Effector CD4-positive, alpha-beta T cell (primary cell): ENCODE results near the gene CXADR.
"Not testable (repeated sequence)": the region's sequence is repeated elsewhere in the genome, so short reads cannot be mapped to it uniquely, and the experiment has no call there.

Experiments
- DNase-seq: peaks from one replicate; pipeline ENCODE4 v3.0.0-alpha.2; 2020

CXADR gene

GRCh38 chr21:17502985-17503384 is 9.9 kb upstream of the CXADR start:
- not testable (repeated sequence) for DNase-seq

- no peak for DNase-seq
Observed at GRCh38 chr21:17506951-17507350, 5.9 kb upstream of the CXADR start.

DNA sequence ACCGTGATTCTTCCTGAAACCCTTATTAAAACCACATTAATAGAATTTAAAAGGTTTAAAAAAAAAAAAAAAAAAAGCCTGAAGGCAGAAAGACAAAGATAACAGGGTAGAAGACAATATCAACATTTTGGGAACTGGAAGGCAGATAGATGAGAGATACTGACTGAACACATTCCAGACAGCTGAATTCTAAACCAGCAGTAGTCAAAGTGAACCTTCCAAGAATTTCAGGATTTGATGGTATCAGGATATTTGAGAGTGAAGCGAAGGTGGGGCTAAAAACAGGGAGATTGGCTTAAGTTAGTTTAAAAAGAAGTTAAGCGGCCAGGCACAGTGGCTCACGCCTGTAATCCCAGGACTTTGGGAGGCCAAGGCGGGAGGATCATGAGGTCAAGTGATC is 5.3 kb upstream of the CXADR start:
- DNase-seq = no peak

DNA sequence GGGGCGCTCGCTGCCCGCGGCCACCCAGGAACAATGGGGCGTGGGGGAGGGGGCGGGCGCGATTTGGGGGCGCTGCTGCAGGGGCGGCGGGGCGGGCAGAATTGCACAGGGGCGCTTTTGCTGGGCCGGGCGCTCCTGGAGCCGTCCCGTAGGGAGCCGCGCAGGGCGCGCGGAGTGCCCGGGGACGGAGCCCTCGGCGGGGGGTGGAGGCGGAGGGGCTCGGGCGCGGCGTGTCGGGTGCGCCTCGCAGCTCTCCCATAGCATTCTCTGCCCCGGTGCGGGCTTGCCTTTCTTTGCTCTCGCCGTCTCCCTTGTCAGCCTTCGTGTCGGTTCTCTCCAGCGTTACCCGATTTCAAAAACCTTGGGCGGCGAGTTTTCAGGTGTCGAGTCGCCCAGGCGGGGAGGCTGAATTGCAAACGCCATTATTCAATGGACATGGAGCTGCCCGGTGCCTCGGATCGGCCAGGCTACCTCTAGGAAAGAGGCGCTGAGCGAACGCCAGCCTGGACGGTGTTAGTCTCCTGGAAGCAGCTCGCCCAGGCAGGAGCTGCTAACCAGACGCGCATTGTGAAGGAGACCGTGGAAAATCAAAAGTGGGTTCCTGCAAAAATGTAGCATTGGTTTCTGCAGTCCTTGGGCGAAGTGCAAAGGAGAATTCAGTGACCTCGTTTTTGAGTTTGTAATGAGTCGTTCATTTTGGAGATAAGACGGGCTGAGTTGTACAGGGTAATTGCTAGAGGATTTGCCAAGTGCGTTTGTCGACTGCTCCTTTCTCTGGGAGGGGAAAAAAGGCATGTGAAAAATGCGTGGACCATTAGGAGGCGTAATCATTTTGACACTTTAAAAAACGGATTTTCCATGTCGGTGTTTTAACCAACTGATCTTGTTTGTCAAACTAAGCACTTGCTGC is 626 bp downstream of the CXADR start:
- peak; percentile 4 for DNase-seq

GRCh38 chr21:17514124-17514845 is 1.4 kb downstream of the CXADR start:
- no peak for DNase-seq

DNA sequence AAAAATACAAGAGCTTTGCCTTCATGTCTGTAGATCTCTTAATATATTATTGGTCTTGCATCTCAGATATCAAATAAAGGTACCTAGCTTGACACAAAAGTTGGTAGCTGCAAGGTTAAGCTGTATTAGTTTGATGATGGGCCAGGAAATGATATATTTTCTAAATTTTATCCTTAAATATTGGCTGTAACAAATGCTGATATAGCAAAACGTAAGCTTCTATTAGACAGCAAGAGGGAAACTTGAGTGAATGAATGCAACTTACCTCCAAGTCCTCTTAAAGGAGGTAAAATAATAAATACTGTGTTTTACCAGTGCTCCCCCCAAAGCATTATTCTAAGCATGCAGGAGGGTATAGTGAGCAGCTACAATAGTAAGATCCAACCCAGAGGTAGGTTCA is 4.2 kb downstream of the CXADR start:
- DNase-seq = not testable (repeated sequence)

DNA sequence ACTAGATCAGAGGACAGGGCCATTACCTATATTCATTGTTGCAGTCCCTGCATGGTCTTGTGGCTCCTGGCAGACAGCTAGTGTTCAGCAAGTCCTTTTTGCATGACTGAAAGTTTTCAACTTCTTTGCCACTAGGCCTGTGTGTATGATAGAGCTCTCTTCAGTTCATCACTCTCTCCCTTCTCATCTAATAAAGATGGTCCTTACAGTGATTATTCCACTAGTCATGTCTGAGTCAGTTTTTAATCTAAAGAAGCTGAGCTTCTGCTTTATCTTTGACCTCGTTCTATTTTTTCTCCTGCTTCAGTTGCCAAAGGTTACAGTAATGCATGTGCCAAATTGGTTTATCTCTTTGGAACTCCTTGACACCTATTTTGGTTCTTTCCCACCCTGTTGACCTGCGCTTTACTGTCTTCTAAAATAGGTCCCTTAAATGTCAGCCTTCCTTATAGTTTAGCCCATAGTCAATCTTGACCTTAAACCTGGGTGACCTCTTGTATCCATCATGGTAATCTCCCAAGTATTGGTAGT is 6.4 kb downstream of the CXADR start:
- DNase-seq = no peak

DNA sequence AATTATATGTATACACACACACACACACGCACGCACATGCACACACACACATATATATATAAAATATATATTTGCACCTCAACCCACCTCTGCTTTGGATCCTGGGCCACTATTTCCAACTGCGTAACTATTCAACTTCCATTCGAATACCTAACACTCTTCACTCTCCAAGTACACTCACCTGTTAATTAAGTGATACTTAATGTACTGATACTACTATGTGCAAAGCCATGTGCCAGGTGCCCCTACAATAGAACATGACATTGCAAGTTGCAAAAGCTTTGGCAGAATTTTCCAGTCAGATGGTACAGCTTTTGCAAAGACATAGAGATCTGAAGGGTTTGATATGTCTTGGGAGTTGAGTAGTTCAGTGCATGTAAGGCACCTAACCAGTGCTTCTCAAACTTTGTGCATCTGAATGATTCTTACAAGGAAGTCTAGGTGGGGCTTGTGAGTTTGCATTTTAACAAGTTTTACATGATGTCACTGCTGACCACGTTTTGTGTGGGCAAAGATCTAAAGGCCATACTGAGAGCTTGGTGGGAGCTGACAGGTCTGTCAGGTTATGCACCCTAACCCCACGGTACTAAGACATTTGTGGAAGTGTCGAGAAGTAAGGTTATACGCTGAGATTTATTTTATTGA is 7.2 kb downstream of the CXADR start:
- no peak for DNase-seq

GRCh38 chr21:17523007-17523451 is 10.2 kb downstream of the CXADR start:
- no peak for DNase-seq

- DNase-seq = not testable (repeated sequence)
Observed at GRCh38 chr21:17523979-17524494, 11.2 kb downstream of the CXADR start.

DNA sequence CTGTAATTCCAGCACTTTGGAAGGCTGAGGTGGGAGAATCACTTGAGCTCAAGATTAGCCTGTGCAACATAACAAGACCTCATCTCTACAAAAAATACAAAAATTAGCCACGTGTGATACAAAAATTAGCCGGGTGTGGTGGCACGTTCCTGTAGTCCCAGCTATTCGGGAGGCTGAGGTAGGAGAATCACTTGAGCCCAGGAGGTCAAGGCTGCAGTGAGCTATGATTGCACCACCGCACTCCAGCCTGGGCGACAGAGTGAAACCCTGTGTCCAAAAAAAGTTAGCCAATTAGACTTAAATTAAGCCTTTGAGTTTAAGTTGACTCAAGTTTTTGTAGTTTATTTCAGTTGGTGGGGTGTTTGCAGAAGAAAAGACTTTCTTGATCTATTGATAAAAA is 11.8 kb downstream of the CXADR start:
- DNase-seq = no peak

- no peak for DNase-seq
Observed at GRCh38 chr21:17526776-17527175, 13.9 kb downstream of the CXADR start.

DNA sequence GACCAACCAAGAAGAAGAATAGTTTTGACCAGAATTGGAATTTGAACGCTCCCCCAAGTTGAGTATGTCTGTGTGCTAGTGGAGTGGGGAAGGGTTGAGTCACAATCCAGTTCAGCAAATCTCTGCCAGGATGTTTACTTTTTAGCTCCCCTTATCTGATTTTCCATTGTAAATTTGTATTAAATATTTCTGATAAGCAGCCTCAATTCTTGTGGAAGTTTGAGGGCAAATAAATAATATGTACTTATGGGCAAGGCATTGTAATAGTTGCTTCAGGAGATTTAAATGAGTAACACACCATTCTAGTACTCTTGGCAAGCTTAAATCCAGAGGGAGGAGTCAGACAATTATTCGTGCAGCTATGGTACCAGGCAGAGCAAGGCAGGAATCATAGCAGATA is 14.4 kb downstream of the CXADR start:
- DNase-seq = no peak

DNA sequence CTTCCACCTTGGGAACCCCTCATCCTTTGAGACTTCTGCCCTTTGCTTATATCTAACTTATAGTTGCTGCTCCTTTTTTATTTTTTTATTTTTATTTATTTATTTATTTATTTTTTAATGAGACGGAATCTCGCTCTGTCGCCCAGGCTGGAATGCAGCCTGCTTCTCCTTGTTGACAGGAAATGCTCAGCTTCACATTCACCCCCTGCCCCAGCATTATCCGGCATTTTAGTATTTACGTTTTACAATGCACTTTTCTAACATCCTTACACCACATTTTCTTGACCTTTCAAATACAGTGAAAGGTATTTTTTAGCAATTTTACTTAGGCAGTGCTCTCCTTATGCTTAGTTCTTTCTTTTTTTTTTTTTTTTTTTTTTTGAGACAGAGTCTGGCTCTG is 14.9 kb downstream of the CXADR start:
- DNase-seq = no peak

DNA sequence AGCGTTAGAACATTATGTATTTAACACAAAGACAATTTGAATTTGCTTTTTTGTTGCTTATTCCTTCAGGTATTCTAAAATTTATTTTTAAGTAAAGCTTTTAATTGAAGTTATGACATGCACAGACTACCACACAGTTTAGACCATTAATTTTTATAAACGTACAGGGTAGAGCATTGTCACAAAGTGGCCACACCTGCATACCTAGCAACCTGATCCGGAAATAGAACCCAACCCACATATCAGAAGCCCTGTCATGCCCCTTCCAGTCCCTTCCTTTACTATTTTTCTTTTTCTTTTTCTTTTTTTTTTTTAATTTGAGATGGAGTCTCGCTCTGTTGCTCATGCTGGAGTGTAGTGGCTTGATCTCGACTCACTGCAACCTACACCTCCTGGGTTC is 16.8 kb downstream of the CXADR start:
- DNase-seq = no peak

DNA sequence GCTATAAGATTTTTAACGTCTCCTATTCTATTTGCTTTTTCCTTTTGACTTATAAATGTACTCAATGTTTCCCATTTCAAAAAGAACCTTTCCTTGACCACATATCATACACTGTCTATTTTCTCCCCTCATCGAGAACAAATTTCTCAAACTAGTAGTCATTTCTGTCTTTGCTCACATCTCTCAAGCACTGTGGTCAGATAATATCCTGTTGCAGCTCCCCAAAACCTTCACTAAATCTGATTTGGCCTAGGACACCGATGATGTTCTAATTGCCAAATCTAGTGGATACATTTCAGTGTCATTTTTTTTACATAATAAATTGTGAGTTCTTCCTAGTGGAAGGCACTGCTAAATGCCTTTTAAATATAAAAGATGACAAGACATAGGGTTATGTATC is 19.4 kb downstream of the CXADR start:
- DNase-seq = no peak

GRCh38 chr21:17536381-17536780 is 23.5 kb downstream of the CXADR start:
- DNase-seq = no peak

- DNase-seq = no peak
Observed at GRCh38 chr21:17537299-17537698, 24.5 kb downstream of the CXADR start.

GRCh38 chr21:17538576-17538975 is 25.7 kb downstream of the CXADR start:
- no peak for DNase-seq

- no peak for DNase-seq
Observed at GRCh38 chr21:17539323-17539722, 26.5 kb downstream of the CXADR start.

- DNase-seq = no peak
Observed at GRCh38 chr21:17539743-17540341, 27.0 kb downstream of the CXADR start.

DNA sequence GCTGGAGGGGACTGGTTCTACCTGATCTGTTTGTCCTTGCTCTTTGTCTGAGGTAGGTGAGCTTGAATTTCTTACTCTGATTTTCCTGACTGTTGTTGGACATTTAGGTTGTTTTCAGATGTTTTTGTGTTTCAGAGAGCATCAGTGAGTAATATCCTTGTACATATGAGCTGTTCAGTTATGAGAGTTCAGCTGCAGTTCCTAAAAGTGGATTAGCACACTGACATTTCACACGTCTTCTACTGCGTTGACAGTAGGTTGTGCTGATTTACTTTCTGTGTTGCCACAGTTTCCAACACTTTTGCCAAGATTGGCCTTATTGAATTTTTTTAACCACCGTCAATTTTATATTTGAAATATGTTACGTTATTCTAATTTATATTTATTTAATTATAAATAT is 27.7 kb downstream of the CXADR start:
- DNase-seq = no peak
